GM19239 (cell line): Measurements from ENCODE around the gene DPF1.
"Not testable (repeated sequence)": the region's sequence is repeated elsewhere in the genome, so short reads cannot be mapped to it uniquely, and the experiment has no call there.

Source experiments
- DNase-seq: peaks from one replicate; pipeline ENCODE4 v3.0.0; 2011; ENCODE audit warnings: low spot score; ENCODE audit not compliant: insufficient read length
- FAIRE-seq: peaks from 2 replicates; lab custom pipeline; 2011; peaks lifted over from hg19 to GRCh38; lab: Jason Lieb, UNC

DPF1 gene

DNA sequence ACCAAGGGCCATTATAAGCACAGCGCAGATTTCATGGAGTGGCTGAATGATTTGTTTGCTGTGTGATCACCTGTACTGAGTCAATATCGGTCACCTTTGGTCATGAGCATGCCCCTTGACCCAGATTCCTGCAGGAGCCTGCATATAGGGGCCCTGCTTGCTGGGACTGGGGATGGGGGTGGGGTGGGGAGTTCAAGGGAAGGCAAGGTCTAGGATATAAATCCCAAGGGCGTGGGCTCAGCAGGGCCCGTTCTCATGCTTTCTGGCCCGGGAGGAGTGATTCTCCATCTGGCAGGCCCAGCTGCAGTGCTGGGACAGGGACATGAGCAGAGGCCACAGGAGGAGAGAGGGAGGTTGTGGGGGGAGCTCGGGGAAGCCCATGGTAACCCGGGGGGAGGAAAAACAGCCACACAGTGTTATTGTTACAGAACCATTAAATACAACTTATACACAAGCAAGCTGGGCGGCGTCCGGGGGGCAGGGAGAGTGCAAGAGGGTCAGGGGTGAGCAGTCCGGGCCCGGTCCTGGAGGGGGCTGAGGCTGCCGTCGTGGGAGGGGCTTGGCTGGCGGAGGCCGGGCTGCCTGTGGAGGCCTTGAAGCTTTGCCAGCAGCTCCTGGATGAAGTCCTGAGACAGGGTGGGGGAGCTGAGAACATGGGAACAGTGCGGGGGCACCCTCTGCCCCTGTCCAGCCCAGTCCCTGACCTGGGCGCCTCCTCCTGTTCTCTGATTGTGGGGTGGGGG lies 27.0 kb upstream of the DPF1 start:
- FAIRE-seq: no peak
- no peak for DNase-seq

DNA sequence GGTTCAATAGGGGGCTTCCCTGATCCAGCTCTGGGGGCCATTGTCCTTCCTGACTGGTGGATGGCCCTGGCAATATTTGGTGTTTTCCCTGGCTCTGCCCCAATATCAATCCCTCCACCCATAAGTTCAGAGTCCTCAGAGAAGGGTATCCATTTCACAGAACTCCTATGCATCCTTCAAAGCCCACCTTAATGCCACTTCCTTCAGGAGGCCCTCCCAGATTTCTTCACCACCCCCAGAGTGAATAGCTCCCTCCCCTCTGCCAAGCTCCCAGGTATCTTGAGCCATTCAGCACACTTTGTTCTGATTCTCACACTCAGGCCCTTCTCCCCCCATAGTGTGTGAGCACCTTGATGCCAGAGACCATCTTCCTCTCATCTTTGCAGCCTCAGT lies 26.4 kb upstream of the DPF1 start:
- no peak for FAIRE-seq

DNA sequence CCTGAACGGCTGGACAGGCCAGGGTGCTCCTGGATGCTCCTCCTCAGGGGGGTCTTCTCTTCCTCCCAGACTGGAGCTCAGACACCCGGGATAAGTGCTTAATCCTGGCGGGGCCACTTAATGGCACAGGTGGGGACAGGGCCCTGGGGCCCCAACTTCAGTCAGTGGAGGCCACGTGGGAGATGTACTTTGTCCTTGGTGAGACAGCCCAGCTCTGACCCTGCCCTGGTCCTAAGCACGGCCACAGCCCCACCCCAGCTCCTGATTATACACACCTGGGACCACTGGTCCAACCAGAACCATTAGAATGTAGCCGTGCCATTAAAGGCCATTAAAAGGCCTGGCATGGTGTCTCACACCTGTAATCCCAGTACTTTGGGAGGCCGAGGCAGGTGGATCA lies 24.4 kb upstream of the DPF1 start:
- DNase-seq (no peak), FAIRE-seq (no peak)

More for the DNA sequence above, 26.4 kb upstream of the DPF1 start:
- DNase-seq: no peak

DNA sequence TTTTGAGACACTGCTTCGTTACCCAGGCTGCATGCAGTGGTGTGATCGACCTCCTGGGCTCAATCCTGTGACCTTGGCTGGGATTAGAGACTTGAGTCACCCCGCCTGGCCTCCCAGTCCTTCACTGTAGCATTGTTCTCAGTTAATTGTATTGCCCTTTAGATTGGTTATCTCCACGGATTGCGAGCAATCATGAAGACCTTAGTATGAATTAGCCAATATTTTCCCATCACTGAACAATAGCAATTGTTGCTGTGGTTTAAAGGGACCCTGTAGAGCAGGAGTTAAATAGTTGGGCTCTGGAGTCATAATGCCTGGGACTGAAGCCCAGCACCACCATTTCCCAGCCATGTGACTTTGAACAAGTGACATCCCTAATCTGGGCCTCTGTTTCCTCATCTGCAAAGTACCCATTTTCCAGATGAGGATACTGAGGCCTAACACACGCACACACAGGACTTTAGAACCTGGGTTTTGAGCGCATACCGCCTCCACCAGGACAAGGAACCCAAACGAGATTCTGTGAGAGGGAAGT lies 23.8 kb upstream of the DPF1 start:
- no peak for FAIRE-seq
- no peak for DNase-seq

DNA sequence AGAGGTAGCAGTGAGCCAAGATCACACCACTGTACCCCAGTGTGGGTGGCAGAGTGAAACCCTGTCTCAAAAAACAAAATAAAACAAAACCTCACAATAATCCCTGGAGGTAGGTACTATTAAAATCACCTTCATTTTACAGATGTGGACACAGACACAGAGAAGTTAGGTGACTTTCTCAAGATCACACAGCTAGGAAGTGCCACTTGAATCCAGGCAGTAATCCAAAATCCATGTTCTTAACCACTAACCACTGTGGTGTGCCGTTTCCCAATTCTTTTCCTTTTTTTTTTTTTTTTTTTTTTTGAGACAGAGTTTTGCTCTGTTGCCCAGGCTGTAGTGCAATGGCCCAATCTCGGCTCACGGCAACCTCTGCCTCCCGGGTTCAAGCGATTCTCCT lies 23.1 kb upstream of the DPF1 start:
- DNase-seq (no peak), FAIRE-seq (no peak)

DNA sequence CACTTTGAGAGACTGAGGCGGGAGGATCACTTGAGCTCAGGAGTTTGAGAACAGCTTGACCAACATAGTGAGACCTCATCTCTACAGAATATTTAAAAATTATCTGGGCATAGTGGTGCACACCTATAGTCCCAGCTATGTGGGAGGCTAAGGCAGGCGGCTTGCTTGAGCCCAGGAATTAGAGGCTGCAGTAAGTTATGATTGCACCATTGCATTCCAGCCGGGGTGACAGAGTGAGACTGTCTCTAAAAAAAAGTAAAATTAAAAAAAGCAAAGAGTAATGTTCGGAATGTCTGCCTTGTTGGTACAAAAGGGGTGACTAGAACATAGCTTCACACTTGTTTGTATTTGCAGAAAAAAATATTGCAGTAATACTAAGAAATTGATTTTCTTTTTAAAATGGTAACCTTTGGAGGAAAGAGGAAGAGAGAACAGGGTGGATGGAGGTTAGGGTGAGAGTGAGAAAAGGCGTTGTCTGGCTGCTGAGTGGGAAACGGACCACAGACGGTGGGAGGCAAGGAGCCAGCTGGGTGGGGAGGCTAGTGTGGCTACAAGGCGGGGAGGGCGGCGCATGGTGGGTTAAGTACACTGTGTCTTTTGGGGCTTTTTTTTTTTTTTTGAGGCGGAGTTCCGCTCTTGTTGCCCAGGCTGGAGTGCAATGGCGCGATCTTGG lies 21.9 kb upstream of the DPF1 start:
- FAIRE-seq: no peak
- no peak for DNase-seq

DNA sequence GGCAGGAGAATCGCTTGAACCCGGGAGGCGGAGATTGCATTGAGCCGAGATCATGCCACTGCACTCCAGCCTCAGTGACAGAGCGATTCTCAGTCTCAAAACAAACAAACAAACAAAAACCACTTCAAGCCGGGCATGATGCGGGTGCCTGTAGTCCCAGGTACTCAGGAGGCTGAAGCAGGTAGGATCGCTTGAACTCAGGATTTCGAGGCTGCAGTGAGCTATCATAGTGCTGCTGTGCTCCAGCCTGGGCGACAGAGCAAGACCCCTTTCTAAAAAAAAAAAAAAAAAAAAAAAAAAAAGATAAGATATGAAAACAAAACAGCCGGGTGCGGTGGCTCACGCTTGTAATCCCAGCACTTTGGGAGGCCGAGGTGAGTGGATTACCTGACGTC lies 19.3 kb upstream of the DPF1 start:
- FAIRE-seq: no peak

DNA sequence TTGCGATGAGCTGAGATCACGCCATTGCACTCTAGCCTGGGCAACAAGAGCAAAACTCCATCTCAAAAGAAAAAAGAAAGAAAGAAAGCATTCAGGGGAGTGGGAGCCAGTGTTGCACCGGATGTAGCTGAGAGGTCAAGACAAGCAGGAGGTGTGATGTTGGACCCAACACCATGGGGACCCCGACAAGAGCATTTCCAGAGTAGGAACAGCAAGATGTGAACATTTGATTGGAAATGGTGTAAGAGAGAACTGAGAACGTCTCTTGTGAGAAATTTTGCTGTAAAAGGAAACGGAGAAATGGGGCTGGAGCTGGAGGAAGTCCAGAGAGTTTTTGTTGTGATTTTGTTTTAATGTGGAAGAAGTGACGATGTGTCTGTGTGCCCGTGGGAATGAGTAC lies 15.8 kb upstream of the DPF1 start:
- FAIRE-seq: no peak
- DNase-seq: no peak

More for the DNA sequence above, 19.3 kb upstream of the DPF1 start:
- no peak for DNase-seq

DNA sequence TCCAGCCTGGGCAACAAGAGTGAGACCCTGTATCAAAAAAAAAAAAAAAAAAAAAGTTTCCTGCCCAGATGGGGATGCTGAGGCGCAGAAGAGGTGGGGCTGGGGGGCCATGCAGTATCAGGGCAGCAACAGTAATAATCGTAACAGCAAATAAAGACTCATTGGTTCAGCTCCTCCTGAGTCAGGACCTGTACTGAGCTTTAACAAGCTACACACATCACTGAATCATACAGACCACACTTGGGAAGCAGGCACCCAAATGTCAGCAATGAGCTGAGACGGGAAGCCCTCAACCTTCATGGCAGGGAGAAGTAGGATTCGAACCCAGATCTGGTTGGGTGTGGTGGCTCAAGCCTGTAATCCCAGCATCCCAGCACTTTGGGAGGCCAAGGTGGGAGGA lies 10.6 kb upstream of the DPF1 start:
- FAIRE-seq: no peak
- DNase-seq: no peak

DNA sequence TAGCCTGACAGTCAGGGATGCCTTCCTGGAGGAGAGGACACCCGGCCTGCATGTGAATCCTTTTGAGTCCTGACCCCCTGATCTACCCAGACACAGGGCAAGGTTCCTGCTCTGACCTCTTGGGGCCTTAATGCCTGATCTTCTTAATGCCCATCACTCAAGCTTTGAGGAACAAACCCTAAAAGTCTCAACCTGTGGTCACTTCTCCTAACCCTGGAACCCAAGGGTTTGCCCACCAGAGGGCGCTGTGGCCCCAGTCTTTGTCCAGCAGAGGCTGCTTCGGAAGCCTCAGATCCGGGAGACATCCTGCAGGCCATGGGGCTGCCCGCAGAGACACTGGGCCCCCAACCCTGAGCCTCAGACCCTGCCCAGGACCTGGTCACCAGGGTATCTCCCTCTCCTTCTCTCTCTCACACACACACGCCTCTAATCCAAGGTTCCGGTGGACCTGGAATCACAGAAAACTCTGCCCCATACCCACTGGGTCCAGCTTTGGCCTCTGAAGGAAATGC lies 9.8 kb upstream of the DPF1 start:
- FAIRE-seq (peak; percentile 33), DNase-seq (peak; percentile 81)

DNA sequence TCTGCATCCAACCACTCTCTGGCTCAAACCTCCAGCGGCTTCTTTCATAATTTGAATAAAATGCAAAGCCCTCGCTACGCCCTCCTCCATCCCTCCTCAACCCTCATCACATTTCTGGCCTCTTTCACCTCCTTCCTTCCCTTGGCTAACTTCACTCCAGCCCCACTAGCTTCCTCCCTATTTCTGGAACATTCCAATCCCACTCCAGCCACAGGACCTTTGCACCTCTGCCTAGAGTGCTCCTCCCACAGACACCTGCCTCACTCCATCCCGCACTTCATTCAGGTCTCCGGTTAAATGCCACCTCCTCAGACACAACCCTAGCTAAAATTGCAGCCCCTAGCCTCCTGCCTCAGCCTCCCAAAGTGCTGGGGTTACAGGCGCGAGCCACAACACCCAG lies 7.9 kb upstream of the DPF1 start:
- FAIRE-seq: no peak

DNA sequence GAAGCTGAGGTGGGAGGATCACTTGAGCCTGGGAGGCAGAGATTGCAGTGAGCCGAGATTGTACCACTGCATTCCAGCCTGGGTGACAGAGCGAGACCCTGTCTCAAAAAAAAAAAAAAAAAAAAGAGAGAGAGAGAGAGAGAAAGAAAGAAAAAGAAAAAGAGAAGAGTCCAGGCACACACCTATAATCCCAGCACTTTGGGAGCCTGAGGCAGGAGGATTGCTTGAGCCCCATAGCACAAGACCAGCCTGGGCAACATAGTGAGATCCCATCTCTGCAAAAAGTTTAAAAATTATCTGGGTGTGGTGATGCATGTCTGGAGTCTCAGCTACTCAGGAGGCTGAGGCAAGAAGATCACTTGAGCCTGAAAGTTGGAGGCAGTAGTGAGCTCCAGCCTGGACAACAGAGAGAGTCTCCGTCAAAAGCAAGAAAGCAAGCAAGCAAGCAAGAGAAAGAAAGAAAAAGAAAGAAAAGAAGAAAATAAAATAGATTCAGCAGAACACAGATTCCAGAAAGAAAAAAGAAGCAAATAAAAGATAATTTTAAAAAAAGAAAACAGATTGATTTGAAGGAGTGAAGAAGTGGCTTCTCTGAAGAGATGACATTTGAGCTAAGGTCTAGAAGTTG lies 6.6 kb upstream of the DPF1 start:
- FAIRE-seq, DNase-seq: not testable (repeated sequence)

More for the DNA sequence above, 7.9 kb upstream of the DPF1 start:
- DNase-seq: no peak

DNA sequence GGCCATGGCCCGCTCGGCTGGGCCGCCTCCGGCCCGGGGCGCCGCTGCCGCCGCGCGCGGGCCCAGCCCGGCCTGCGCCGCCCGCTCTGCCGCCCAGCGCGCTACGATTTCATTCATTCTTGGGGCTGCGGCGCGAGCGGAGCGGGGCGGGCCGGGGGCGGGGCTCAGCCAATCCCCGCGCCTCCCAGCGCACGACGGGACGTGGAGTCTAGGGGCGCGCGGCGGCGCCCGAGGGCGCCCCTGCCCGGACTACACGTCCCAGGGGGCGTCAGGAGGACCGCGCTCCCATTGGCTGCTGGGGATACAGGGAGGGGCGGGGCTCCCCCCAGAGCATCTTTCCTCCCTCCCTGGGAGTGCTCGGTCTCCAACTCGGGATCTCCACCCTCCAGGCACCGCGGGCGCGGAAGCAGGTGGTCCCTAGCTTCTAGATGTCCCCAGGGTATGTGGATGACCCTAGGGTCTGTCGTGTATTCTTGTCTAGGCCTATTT lies 5.6 kb upstream of the DPF1 start:
- FAIRE-seq: peak; percentile 62
- peak; percentile 87 for DNase-seq

DNA sequence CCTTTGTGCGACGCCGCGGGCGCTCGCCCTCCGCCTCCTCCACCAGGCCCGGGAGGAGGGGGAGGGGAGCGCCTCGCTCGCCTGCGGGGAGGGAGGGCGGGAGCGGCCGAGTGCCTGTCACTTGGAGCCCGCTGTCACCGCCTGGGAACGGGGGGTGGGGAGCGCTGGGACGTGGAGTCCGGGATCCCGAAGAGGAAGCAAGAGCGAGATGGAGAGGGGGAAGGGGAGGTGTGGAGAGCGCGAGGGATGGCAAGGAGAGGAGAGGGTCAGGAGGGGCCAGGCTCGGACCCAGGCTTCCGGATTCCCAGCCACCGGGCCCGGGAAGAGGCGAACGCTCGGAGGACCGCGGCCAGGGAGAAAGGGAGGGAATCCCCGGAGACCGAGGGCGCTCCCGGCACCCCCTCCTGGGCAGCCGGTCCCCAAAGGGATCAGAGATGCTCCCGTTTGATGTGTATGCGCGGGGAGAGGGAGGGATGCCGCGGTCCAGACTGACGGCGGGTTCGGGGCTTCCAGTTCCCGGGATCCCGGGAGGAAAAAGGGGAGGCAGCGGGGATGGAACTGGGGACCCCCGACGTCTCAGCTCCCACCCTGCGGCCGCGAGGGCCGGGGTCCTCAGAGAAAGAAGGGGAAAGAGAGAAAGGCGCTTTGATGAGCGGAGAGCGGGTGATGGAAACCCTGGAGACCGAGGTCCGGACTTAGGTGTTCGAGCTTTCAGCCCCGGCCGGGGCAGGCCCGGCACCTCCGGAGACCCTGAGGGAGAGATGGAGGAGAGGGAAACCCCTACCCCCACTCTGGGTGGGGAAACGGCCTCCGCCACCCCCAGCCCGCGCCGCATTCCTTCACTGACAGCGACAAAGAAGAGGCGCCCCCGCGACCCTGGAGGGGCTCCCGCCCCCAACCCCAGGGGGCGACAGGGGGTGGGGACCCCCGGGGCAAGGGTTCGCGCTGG lies 4.7 kb upstream of the DPF1 start:
- FAIRE-seq: no peak
- DNase-seq: no peak

DNA sequence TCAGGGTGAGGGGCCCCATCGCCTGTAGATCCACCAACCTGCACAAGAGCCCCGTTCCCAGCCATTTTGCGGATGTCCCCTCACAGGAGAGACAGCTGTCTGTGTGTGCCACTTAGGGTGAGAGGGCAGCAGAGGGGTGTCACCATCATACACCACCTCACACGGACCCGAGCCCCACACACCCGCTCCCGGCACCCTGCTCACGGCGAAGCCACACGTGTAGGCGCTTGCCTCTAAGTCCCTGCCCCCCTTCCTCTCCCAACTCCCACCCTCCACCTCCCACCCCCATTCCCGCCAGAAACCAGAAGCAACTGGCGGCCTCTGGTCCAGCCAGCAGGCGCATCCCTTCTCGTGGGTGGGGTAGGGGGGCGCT lies 4.0 kb upstream of the DPF1 start:
- FAIRE-seq (no peak), DNase-seq (no peak)

DNA sequence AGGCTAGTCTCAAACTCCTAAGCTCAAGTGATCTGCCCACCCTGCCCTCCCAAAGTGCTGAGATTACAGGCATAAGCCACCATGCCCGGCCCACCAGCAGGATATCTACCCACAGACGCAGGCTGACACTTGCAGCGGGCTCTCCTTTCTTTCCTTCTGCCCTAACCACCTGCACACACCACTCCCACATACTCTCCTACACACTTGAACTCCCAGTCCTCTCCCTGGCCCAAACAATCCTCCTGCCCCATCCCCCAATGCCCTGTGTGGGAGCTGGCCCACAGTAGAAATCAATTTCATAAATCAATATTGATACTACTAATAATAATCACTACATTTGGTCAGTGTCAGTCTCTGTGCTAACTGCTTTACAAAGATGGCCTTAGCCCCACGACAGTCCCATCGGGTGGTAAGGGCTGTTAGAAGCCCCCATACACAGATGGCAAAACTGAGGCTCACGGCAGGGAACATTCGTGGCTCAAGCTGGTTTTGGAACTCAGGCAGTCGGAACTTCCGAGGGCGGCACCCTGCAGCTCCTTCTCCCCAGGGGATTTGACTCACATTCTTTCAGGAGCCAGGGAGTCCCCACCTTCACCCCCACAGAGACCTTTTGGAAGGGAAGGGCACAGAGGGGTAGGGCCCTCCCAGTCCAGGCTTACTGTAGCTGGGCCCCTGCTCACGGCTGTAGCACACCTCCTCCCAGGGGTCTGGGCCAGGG lies 3.4 kb upstream of the DPF1 start:
- FAIRE-seq (no peak), DNase-seq (no peak)

DNA sequence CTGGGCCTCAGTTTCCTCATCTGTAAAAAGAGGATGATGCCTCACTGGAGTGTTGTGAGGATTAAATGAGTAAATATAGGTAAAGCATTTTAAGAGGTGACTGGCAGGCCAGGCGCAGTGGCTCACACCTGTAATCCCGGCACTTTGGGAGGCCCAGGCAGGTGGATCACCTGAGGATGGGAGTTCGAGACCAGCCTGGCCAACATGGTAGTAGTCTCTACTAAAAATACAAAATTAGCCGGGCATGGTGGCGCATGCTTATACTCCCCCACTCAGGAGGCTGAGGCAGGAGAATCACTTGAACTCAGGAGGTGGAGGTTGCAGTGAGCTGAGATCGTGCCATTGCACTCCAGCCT lies 819 bp upstream of the DPF1 start:
- FAIRE-seq: not testable (repeated sequence)

DNA sequence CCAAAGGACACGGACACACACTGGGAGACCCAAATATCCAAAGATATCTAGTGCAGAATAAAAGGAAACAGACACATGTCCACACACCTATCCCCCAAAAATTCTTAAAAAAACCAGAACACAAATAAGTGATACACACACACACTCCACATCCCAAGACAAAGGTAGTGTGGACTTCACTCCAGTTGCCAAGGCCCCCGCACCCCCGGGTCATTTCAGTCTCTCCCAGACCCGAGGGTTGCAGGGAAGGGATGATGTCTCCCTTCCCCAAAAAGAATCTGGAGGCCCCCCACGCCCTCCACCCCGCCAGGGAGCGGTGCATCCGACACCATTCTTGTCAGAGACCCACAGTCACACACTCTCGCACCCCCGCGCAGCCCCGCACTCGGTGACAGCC lies 407 bp downstream of the DPF1 start:
- DNase-seq: no peak

More for the DNA sequence above, 819 bp upstream of the DPF1 start:
- DNase-seq: not testable (repeated sequence)

DNA sequence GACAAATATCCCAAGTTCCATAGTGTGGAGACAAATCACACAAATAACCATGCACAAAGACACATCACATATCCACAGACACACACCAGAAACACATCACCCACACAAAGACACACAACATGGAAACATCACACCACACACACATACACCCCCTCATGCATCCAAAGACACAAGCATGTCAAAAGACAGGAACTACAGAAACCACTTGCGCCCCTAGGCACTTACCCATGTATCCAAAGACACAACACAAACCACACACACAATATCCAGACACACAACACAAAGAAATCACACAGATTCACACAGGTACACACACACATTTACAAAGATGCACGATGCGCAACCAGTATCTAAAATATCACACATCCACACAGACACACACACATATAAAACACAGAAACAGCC lies 901 bp downstream of the DPF1 start:
- FAIRE-seq (no peak), DNase-seq (no peak)

More for the DNA sequence above, 407 bp downstream of the DPF1 start:
- no peak for FAIRE-seq
